A673 (cell line): ENCODE measurements around the gene PFKP.

Experiments
- EZH2 ChIP-seq: fragments of 200-600 bp; sonication (generic); IDR thresholded peaks from 2 replicates; pipeline ENCODE4 v1.6.1; 2017; ENCODE audit warnings: borderline replicate concordance, low read depth, mild to moderate bottlenecking, mixed read lengths, antibody characterized with exemption, low read length; ENCODE audit not compliant: poor library complexity, severe bottlenecking
- TF ChIP-seq, protein P1 (sequence below): fragments of 300-800, 200-600 bp; sonication (generic); conservative IDR thresholded peaks from 2 replicates; pipeline ENCODE4 v1.5.1; 2017; ENCODE audit warnings: low read depth, mild to moderate bottlenecking, antibody characterized with exemption, low read length, moderate library complexity, mixed read lengths

DNA sequence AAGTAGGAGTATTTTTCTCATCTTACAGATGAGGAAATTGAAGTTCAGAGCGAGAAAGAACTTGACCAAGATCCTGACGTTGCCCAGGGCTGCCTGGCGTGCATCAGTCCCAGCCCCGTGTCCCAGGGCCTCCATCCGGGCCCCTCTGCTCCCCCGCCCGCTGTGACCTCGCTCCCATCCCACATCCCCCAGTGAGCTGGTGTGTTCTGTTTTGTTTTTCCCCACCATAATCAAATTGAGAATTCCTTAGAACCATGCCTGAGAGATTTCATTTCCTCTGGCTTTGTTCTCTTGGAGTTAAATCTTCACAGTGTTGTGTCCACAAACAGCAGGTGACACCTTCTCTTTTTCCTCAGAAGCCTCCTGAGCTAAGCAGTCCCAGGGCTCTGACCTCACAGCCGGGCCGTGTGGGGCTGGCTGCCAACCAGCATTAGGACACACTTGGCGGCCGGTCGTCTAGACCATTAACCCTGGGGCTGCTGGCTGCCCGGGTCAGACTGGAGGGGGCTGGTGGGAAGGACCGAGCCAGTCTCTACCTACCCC, 44.3 kb downstream of the PFKP start:
- TF ChIP-seq, protein P1, sequence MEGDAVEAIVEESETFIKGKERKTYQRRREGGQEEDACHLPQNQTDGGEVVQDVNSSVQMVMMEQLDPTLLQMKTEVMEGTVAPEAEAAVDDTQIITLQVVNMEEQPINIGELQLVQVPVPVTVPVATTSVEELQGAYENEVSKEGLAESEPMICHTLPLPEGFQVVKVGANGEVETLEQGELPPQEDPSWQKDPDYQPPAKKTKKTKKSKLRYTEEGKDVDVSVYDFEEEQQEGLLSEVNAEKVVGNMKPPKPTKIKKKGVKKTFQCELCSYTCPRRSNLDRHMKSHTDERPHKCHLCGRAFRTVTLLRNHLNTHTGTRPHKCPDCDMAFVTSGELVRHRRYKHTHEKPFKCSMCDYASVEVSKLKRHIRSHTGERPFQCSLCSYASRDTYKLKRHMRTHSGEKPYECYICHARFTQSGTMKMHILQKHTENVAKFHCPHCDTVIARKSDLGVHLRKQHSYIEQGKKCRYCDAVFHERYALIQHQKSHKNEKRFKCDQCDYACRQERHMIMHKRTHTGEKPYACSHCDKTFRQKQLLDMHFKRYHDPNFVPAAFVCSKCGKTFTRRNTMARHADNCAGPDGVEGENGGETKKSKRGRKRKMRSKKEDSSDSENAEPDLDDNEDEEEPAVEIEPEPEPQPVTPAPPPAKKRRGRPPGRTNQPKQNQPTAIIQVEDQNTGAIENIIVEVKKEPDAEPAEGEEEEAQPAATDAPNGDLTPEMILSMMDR: no peak
- no peak for TF ChIP-seq EZH2
